GM12865 (cell line): Measurements from ENCODE around the gene ZNF618.

ENCODE experiments used
- DNase-seq: peaks from one replicate; pipeline ENCODE4 v3.0.0; 2010; ENCODE audit warnings: low read depth
- H3K4me3 ChIP-seq: 2 replicates; pipeline ENCODE4 v1.5.1; 2011; ENCODE audit warnings: mild to moderate bottlenecking, low read depth, low read length, control low read depth
- CTCF ChIP-seq: IDR thresholded peaks from 2 replicates; pipeline ENCODE4 v1.5.1; 2011; ENCODE audit warnings: low read length, control low read depth, low read depth, inconsistent platforms; ENCODE audit not compliant: insufficient read depth; ENCODE audit errors: missing control alignments

Gene ZNF618

GRCh38 chr9:113943112-113944009 lies 67.3 kb downstream of the ZNF618 start:
- no peak overlapping the region for H3K4me3 ChIP-seq
- DNase-seq, result no peak
- no peak for TF ChIP-seq CTCF

GRCh38 chr9:113945784-113946183 lies 69.7 kb downstream of the ZNF618 start:
- no peak overlapping the region for H3K4me3 ChIP-seq
- TF ChIP-seq CTCF, result no peak
- DNase-seq, result no peak

GRCh38 chr9:113946496-113947115 lies 70.5 kb downstream of the ZNF618 start:
- no peak overlapping the region for H3K4me3 ChIP-seq
- TF ChIP-seq CTCF, result no peak
- no peak for DNase-seq

GRCh38 chr9:113947941-113948340 lies 71.8 kb downstream of the ZNF618 start:
- no peak for TF ChIP-seq CTCF
- no peak overlapping the region for H3K4me3 ChIP-seq
- no peak for DNase-seq

- TF ChIP-seq CTCF, result no peak
- no peak for DNase-seq
- no peak overlapping the region for H3K4me3 ChIP-seq
Measured at GRCh38 chr9:113948891-113949570, 72.9 kb downstream of the ZNF618 start.

- no peak overlapping the region for H3K4me3 ChIP-seq
- DNase-seq, result no peak
- TF ChIP-seq CTCF, result no peak
Measured at GRCh38 chr9:113949571-113950078, 73.5 kb downstream of the ZNF618 start.
